ENCODE measurements around the gene BOD1. TPM values are rescaled to one million over a fixed set of nuclear protein-coding genes. Genes with fewer than 3 reads are reported as not detected.
"Not testable (repeated sequence)": the region's sequence is repeated elsewhere in the genome, so short reads cannot be mapped to it uniquely, and the experiment has no call there.

BOD1 gene
- total RNA-seq, 1 experiment from 2014 or later, result 70.9 TPM

GRCh38 chr5:173590436-173591055 is 25.9 kb downstream of the BOD1 start:
- Histone ChIP-seq H3K36me3 (ENCODE audit: insufficient read depth, low read length, poor library complexity, severe bottlenecking) (no peaks in the 10 kb centered on the region), H3K27ac (ENCODE audit: low read depth, low read length, poor library complexity, severe bottlenecking) (no peak overlapping the region), H3K4me1 (ENCODE audit: insufficient read depth, low read length, poor library complexity, severe bottlenecking) (no peaks in the 10 kb centered on the region), H3K9me3 (ENCODE audit: low read depth, low read length, poor library complexity, severe bottlenecking) (peaks cover 9% of the 10 kb centered on the region), H3K4me3 (ENCODE audit: low read depth, low read length, poor library complexity, severe bottlenecking) (no peak overlapping the region), H3K27me3 (replicated peaks; ENCODE audit: insufficient read depth, low read depth, low read length, poor library complexity) (no peaks in the 10 kb centered on the region)
- DNase-seq (ENCODE audit: low spot score), result no peak
- BruUV-seq (replicated peaks), result no TSS peak
- ChIA-PET POLR2A (ENCODE audit: low non-redundant PET) (no interaction called here), CTCF (no interaction called here)
- intact Hi-C loops (cut with micrococcal nuclease; ENCODE audit: unreplicated experiment), result no loop called here
- no peak for TF ChIP-seq EZH2 (IDR thresholded peaks at IDR 0.05; ENCODE audit: borderline replicate concordance, low read depth, low read length, poor library complexity, severe bottlenecking)
- TF ChIP-seq, protein P1, sequence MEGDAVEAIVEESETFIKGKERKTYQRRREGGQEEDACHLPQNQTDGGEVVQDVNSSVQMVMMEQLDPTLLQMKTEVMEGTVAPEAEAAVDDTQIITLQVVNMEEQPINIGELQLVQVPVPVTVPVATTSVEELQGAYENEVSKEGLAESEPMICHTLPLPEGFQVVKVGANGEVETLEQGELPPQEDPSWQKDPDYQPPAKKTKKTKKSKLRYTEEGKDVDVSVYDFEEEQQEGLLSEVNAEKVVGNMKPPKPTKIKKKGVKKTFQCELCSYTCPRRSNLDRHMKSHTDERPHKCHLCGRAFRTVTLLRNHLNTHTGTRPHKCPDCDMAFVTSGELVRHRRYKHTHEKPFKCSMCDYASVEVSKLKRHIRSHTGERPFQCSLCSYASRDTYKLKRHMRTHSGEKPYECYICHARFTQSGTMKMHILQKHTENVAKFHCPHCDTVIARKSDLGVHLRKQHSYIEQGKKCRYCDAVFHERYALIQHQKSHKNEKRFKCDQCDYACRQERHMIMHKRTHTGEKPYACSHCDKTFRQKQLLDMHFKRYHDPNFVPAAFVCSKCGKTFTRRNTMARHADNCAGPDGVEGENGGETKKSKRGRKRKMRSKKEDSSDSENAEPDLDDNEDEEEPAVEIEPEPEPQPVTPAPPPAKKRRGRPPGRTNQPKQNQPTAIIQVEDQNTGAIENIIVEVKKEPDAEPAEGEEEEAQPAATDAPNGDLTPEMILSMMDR (conservative IDR thresholded peaks at IDR 0.05; ENCODE audit: low read depth, low read length), result no peak

DNA sequence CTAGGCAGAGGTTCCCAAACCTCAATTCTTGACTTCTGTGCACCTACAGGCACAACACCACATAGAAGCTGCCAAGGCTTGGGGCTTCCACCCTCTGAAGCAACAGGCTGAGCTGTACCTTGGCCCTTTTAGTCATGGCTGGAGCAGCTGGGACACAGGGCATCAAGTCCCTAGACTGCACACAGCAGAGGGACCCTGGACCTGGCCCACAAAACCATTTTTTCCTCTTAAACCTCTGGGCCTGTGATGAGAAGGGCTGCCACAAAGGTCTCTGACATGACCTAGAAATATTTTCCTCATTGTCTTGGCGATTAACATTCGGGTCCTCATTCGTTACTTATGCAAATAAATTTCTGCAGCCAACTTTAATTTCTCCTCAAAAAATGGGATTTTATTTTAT is 30.3 kb downstream of the BOD1 start:
- CTCF ChIA-PET; H3K9me3 ChIP-seq (ENCODE audit: low read depth, low read length, poor library complexity, severe bottlenecking); POLR2A ChIA-PET (ENCODE audit: low non-redundant PET); H3K36me3 ChIP-seq (ENCODE audit: insufficient read depth, low read length, poor library complexity, severe bottlenecking); H3K4me3 ChIP-seq (ENCODE audit: low read depth, low read length, poor library complexity, severe bottlenecking); H3K4me1 ChIP-seq (ENCODE audit: insufficient read depth, low read length, poor library complexity, severe bottlenecking); intact Hi-C loops (cut with micrococcal nuclease; ENCODE audit: unreplicated experiment); DNase-seq (ENCODE audit: low spot score); BruUV-seq (replicated peaks); H3K27me3 ChIP-seq (replicated peaks; ENCODE audit: insufficient read depth, low read depth, low read length, poor library complexity); H3K27ac ChIP-seq (ENCODE audit: low read depth, low read length, poor library complexity, severe bottlenecking): not testable (repeated sequence)

- intact Hi-C loops (cut with micrococcal nuclease; ENCODE audit: unreplicated experiment), result no loop called here
- Histone ChIP-seq H3K4me1 (ENCODE audit: insufficient read depth, low read length, poor library complexity, severe bottlenecking) (no peaks in the 10 kb centered on the region), H3K27me3 (replicated peaks; ENCODE audit: insufficient read depth, low read depth, low read length, poor library complexity) (no peaks in the 10 kb centered on the region), H3K9me3 (ENCODE audit: low read depth, low read length, poor library complexity, severe bottlenecking) (no peaks in the 10 kb centered on the region), H3K27ac (ENCODE audit: low read depth, low read length, poor library complexity, severe bottlenecking) (no peak overlapping the region), H3K36me3 (ENCODE audit: insufficient read depth, low read length, poor library complexity, severe bottlenecking) (no peaks in the 10 kb centered on the region), H3K4me3 (ENCODE audit: low read depth, low read length, poor library complexity, severe bottlenecking) (no peak overlapping the region)
- DNase-seq (ENCODE audit: low spot score), result no peak
- TF ChIP-seq EZH2 (IDR thresholded peaks at IDR 0.05; ENCODE audit: borderline replicate concordance, low read depth, low read length, poor library complexity, severe bottlenecking), result no peak
- TF ChIP-seq, protein P1 (conservative IDR thresholded peaks at IDR 0.05; ENCODE audit: low read depth, low read length), result no peak
- ChIA-PET POLR2A (ENCODE audit: low non-redundant PET) (no interaction called here), CTCF (no interaction called here)
- BruUV-seq (replicated peaks), result no TSS peak
Observed at GRCh38 chr5:173583346-173583745, 33.1 kb downstream of the BOD1 start.

Measured in A673 (cell line).